NCI-H446 (cell line): Measurements from ENCODE around the gene EVI5.
"Not testable (repeated sequence)": the region's sequence is repeated elsewhere in the genome, so short reads cannot be mapped to it uniquely, and the experiment has no call there.

ENCODE experiments used
- DNase-seq, 2 experiments: peaks; one replicate each; lab custom pipeline; 2025; lab: John Stamatoyannopoulos, UW

The EVI5 gene

GRCh38 chr1:92690212-92690906 lies 94.5 kb downstream of the EVI5 start:
- DNase-seq = no peak

GRCh38 chr1:92679980-92680379 lies 104.9 kb downstream of the EVI5 start:
- DNase-seq = no peak

- no peak for DNase-seq
Observed at GRCh38 chr1:92663775-92664174, 121.1 kb downstream of the EVI5 start.

GRCh38 chr1:92662048-92662447 lies 122.9 kb downstream of the EVI5 start:
- no peak for DNase-seq

- no peak for DNase-seq
Observed at GRCh38 chr1:92657701-92658100, 127.2 kb downstream of the EVI5 start.

GRCh38 chr1:92655197-92655801 lies 129.6 kb downstream of the EVI5 start:
- no peak for DNase-seq

GRCh38 chr1:92653605-92654381 lies 131.1 kb downstream of the EVI5 start:
- no peak for DNase-seq

GRCh38 chr1:92640686-92641085 lies 144.2 kb downstream of the EVI5 start:
- not testable (repeated sequence) for DNase-seq

GRCh38 chr1:92638498-92638897 lies 146.4 kb downstream of the EVI5 start:
- no peak for DNase-seq

- not testable (repeated sequence) for DNase-seq
Observed at GRCh38 chr1:92635203-92635602, 149.7 kb downstream of the EVI5 start.

GRCh38 chr1:92623187-92623778 lies 161.6 kb downstream of the EVI5 start:
- peak in 1 of 2 experiments; percentile 37 for DNase-seq

- DNase-seq = no peak
Observed at GRCh38 chr1:92619466-92620189, 165.3 kb downstream of the EVI5 start.

- no peak for DNase-seq
Observed at GRCh38 chr1:92601044-92601443, 183.9 kb downstream of the EVI5 start.

- DNase-seq = peak in 1 of 2 experiments; percentile 41
Observed at GRCh38 chr1:92599184-92599583, 185.7 kb downstream of the EVI5 start.

- not testable (repeated sequence) for DNase-seq
Observed at GRCh38 chr1:92589361-92589760, 195.5 kb downstream of the EVI5 start.

- no peak for DNase-seq
Observed at GRCh38 chr1:92587445-92587844, 197.5 kb downstream of the EVI5 start.

GRCh38 chr1:92585831-92586230 lies 199.1 kb downstream of the EVI5 start:
- no peak for DNase-seq

GRCh38 chr1:92584810-92585209 lies 200.1 kb downstream of the EVI5 start:
- not testable (repeated sequence) for DNase-seq

- DNase-seq = no peak
Observed at GRCh38 chr1:92583821-92584760, 200.8 kb downstream of the EVI5 start.

GRCh38 chr1:92577261-92577895 lies 207.5 kb downstream of the EVI5 start:
- DNase-seq = peak in 1 of 2 experiments; percentile 11
